ENCODE data around the gene DCC. TPM values are rescaled to one million over a fixed set of nuclear protein-coding genes. Genes with fewer than 3 reads are reported as not detected.

Gene DCC
- total RNA-seq, 1 experiment from 2014 or later, result 0.72 TPM

- CTCF ChIA-PET, result no interaction called here
These were observed 562.2 kb downstream of the DCC start for GRCh38 chr18:52902188-52902587.

GRCh38 chr18:52903857-52904256 is 563.9 kb downstream of the DCC start:
- peaks cover 8% of the 10 kb centered on the region for H3K4me1 Mint-ChIP-seq
- no peaks in the 10 kb centered on the region for H3K9me3 Mint-ChIP-seq

More at GRCh38 chr18:52902188-52902587, 562.2 kb downstream of the DCC start:
- Mint-ChIP-seq H3K36me3 (no peaks in the 10 kb centered on the region), H3K9me3 (no peaks in the 10 kb centered on the region), H3K4me1 (peaks cover 5% of the 10 kb centered on the region), H3K4me3 (no peak overlapping the region), H3K27me3 (ENCODE audit: low read depth) (no peaks in the 10 kb centered on the region), H3K27ac (no peak overlapping the region)
- POLR2A ChIA-PET, result no interaction called here
- TF ChIP-seq GTF2I (CRISPR knock-in tag; conservative IDR thresholded peaks at IDR 0.05), result no peak
- TF ChIP-seq E2F5 (CRISPR knock-in tag; IDR thresholded peaks at IDR 0.05), result no peak
- no peak for TF ChIP-seq NFYB (CRISPR knock-in tag; conservative IDR thresholded peaks at IDR 0.05; ENCODE audit: low read depth)
- no peak for TF ChIP-seq HMGXB4 (CRISPR knock-in tag; IDR thresholded peaks at IDR 0.05)
- no peak for TF ChIP-seq ERG (CRISPR knock-in tag; IDR thresholded peaks at IDR 0.05)
- TF ChIP-seq MLX (CRISPR knock-in tag; IDR thresholded peaks at IDR 0.05), result no peak
- no peak for ATAC-seq
- no peak for DNase-seq (ENCODE audit: low spot score)

GRCh38 chr18:52907543-52908308 is 567.7 kb downstream of the DCC start:
- CTCF ChIA-PET, result no interaction called here
- Mint-ChIP-seq H3K4me3 (no peak overlapping the region), H3K27me3 (ENCODE audit: low read depth) (no peaks in the 10 kb centered on the region), H3K4me1 (peaks cover 8% of the 10 kb centered on the region), H3K27ac (no peak overlapping the region), H3K36me3 (no peaks in the 10 kb centered on the region), H3K9me3 (no peaks in the 10 kb centered on the region)
- POLR2A ChIA-PET, result no interaction called here
- ATAC-seq, result peak; percentile 80
- peak; percentile 14 for DNase-seq (ENCODE audit: low spot score)
- TF ChIP-seq PREB (CRISPR knock-in tag; IDR thresholded peaks at IDR 0.05; ENCODE audit: borderline replicate concordance) (no peak), ZNF317 (CRISPR knock-in tag; IDR thresholded peaks at IDR 0.05; ENCODE audit: borderline replicate concordance, low read depth) (no peak), ZNF425 (CRISPR knock-in tag; conservative IDR thresholded peaks at IDR 0.05) (no peak), NR1H2 (CRISPR knock-in tag; IDR thresholded peaks at IDR 0.05) (no peak), FOXP4 (CRISPR knock-in tag; IDR thresholded peaks at IDR 0.05) (no peak)

More at GRCh38 chr18:52903857-52904256, 563.9 kb downstream of the DCC start:
- TF ChIP-seq CTCF (IDR thresholded peaks at IDR 0.05) (peak; percentile 73), TEAD4 (CRISPR knock-in tag; IDR thresholded peaks at IDR 0.05) (no peak), GTF2I (CRISPR knock-in tag; conservative IDR thresholded peaks at IDR 0.05) (no peak), PRRX2 (CRISPR knock-in tag; IDR thresholded peaks at IDR 0.05) (no peak)
- H3K36me3 Mint-ChIP-seq, result no peaks in the 10 kb centered on the region
- ATAC-seq, result peak; percentile 87
- ChIA-PET POLR2A (no interaction called here), CTCF (interaction anchor here (0.6 to 1.5 kb wide), 8 partner anchors 34 to 1235 kb away, joined by 3 read pairs; partner anchors contain the start of gene DCC)
- no peak overlapping the region for H3K27ac Mint-ChIP-seq
- H3K4me3 Mint-ChIP-seq, result no peak overlapping the region
- H3K27me3 Mint-ChIP-seq (ENCODE audit: low read depth), result no peaks in the 10 kb centered on the region
- peak; percentile 64 for DNase-seq (ENCODE audit: low spot score)
